Measurements from ENCODE around the gene NPIPB13.
"Not testable (repeated sequence)": the region's sequence is repeated elsewhere in the genome, so short reads cannot be mapped to it uniquely, and the experiment has no call there.

NPIPB13 gene

DNA sequence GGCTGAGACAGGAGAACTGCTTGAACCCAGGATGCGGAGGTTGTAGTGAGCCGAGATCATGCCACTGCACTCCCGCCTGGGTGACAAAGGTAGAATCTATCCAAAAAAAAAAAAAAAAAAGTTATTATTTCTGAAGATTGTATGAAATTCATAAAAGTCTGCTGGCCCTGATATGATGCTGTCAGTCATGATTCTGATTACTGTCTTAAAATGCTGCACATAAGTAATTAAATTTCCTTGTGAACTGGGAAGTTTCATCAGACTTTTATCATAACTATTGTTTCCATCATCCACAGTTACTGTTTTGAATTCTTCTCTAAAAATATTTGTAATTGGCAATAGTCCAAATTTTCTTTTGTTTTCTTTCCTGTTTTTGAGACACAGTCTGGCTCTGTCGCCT is at the start of gene NPIPB13:
Gene NPIPB13, minus strand, starts transcription at position 101 of the 400 bp plus-strand sequence. CDS start 2,906 bp downstream, outside the sequence.
- DNase-seq, result not testable (repeated sequence)

DNA sequence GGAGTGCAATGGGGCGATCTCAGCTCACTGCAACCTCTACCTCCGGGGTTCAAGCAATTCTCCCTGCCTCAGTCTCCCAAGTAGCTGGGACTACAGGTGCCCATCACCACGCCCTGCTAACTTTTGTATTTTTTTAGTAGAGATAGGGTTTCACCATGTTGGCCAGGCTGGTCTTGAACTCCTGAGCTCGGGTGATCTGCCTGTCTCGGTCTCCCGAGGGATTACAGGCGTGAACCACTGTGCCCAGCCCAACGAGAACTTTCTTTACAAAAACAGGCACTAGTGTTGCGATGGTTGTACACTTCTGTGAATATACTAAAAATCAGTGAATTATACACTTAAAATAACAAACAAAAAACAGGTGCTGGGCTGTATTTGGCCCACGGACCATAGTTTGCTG is 34.1 kb upstream of the NPIPB13 start:
- DNase-seq, result not testable (repeated sequence)

DNA sequence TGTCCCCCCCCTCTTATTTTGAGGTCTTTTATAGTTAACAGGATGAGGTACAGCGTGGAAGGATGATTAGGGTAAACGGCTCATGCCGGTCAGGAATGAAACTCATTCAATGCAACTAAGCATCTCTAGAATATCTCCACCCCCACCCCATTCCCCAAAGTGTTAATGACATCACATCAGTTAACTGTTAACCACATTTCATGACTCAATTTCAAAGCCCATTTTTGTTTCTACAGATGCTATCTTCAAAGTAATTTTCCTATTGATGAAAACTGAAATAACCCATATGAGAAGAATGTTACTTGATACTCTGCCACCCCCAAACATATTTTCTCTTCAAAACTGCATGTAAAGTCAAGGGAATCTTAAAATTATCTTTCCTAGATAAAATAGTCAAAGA is 30.2 kb upstream of the NPIPB13 start:
- not testable (repeated sequence) for DNase-seq

- DNase-seq, result not testable (repeated sequence)
These were observed 31.2 kb downstream of the NPIPB13 start for GRCh38 chr16:30217082-30217481.

- DNase-seq, result not testable (repeated sequence)
These were observed 36.9 kb downstream of the NPIPB13 start for GRCh38 chr16:30211414-30211813.

GRCh38 chr16:30209032-30209431 is 39.2 kb downstream of the NPIPB13 start:
- DNase-seq, result not testable (repeated sequence)

- not testable (repeated sequence) for DNase-seq
These were observed 41.1 kb downstream of the NPIPB13 start for GRCh38 chr16:30207063-30207704.

GRCh38 chr16:30206252-30206651 is 42.0 kb downstream of the NPIPB13 start:
- DNase-seq, result not testable (repeated sequence)

GRCh38 chr16:30205541-30206236 is 42.6 kb downstream of the NPIPB13 start:
- DNase-seq, result not testable (repeated sequence)

DNA sequence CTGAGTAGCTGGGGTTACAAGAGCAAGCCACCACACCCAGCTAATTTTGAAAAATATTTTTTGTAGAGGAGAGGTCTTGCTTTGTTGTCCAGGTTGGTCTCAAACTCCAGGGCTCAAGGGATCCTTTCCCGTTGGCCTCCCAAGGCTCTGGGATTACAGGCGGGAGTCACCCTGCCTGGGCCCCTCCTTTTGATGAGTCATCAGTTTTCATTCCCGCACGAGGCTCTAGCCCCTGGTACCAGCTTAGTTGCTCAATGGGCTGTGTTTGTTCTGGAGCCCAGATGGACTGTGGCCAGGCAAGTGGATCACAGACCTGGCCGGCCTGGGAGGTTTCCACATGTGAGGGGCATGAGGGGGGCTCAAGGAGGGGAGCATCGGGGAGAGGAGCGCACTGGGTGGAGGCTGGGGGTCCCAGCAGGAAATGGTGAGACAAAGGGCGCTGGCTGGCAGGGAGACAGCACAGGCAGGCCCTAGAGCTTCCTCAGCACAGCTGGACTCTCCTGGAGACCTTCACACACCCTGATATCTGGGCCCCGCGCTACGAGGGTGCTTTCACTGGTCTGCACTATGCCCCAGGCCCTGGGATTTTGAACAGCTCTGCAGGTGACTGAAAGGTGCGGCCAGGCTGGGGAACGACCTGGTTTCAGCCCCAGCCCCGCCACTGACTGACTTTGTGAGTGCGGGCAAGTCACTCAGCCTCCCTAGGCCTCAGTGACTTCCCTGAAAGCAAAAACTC is 48.5 kb downstream of the NPIPB13 start:
- not testable (repeated sequence) for DNase-seq

- DNase-seq, result not testable (repeated sequence)
These were observed 49.2 kb downstream of the NPIPB13 start, which contains the start of gene SULT1A3 for GRCh38 chr16:30199049-30199448. TSS of gene SULT1A3 (plus strand) at chr16:30199255. CDS start at chr16:30200729, 1,474 bp downstream.

Measured in Kasumi-1 (cell line).